GM12865 (cell line): ENCODE results near the gene TMCC1.
A peak's percentile ranks its signal among the peaks of the same experiment; 100 is the strongest.

Source experiments
- DNase-seq: peaks from one replicate; pipeline ENCODE4 v3.0.0; 2010; ENCODE audit warnings: low read depth
- H3K4me3 ChIP-seq: 2 replicates; pipeline ENCODE4 v1.5.1; 2011; ENCODE audit warnings: mild to moderate bottlenecking, low read depth, low read length, control low read depth
- CTCF ChIP-seq: IDR thresholded peaks from 2 replicates; pipeline ENCODE4 v1.5.1; 2011; ENCODE audit warnings: low read length, control low read depth, low read depth, inconsistent platforms; ENCODE audit not compliant: insufficient read depth; ENCODE audit errors: missing control alignments

The TMCC1 gene

GRCh38 chr3:129694228-129694627 lies 199.3 kb downstream of the TMCC1 start:
- TF ChIP-seq CTCF: no peak
- H3K4me3 ChIP-seq: no peak overlapping the region
- DNase-seq: no peak

GRCh38 chr3:129692743-129693142 lies 200.8 kb downstream of the TMCC1 start:
- no peak overlapping the region for H3K4me3 ChIP-seq
- TF ChIP-seq CTCF: no peak
- no peak for DNase-seq

- DNase-seq: no peak
- no peak overlapping the region for H3K4me3 ChIP-seq
- no peak for TF ChIP-seq CTCF
Observed at GRCh38 chr3:129690963-129691362, 202.5 kb downstream of the TMCC1 start.

- no peak for TF ChIP-seq CTCF
- no peak overlapping the region for H3K4me3 ChIP-seq
- peak; percentile 72 for DNase-seq
Observed at GRCh38 chr3:129690406-129690805, 203.1 kb downstream of the TMCC1 start.

GRCh38 chr3:129689036-129689435 lies 204.5 kb downstream of the TMCC1 start:
- no peak for DNase-seq

GRCh38 chr3:129688271-129688895 lies 205.1 kb downstream of the TMCC1 start:
- TF ChIP-seq CTCF: no peak
- no peak overlapping the region for H3K4me3 ChIP-seq
- no peak for DNase-seq

More at GRCh38 chr3:129689036-129689435, 204.5 kb downstream of the TMCC1 start:
- TF ChIP-seq CTCF: no peak
- no peak overlapping the region for H3K4me3 ChIP-seq

- no peak overlapping the region for H3K4me3 ChIP-seq
- TF ChIP-seq CTCF: no peak
- no peak for DNase-seq
Observed at GRCh38 chr3:129687586-129688125, 205.9 kb downstream of the TMCC1 start.
